HG02610 (cell line): ENCODE results near the gene TENM4.
"Not testable (repeated sequence)": the region's sequence is repeated elsewhere in the genome, so short reads cannot be mapped to it uniquely, and the experiment has no call there.

ENCODE experiments used
- ATAC-seq: cut with Tn5 transposase; IDR thresholded peaks from one replicate; pipeline ENCODE4 v1.9.1; 2021; ENCODE audit warnings: mild to moderate bottlenecking, moderate library complexity; ENCODE audit not compliant: unreplicated experiment

TENM4 gene

GRCh38 chr11:78884761-78885160 lies 556.1 kb downstream of the TENM4 start:
- ATAC-seq, result no peak

GRCh38 chr11:78883506-78883905 lies 557.3 kb downstream of the TENM4 start:
- no peak for ATAC-seq

GRCh38 chr11:78879094-78879980 lies 561.5 kb downstream of the TENM4 start:
- not testable (repeated sequence) for ATAC-seq

GRCh38 chr11:78878631-78879030 lies 562.2 kb downstream of the TENM4 start:
- no peak for ATAC-seq

GRCh38 chr11:78876676-78877075 lies 564.2 kb downstream of the TENM4 start:
- ATAC-seq, result no peak

GRCh38 chr11:78870655-78871054 lies 570.2 kb downstream of the TENM4 start:
- no peak for ATAC-seq

GRCh38 chr11:78869293-78869692 lies 571.5 kb downstream of the TENM4 start:
- ATAC-seq, result no peak

GRCh38 chr11:78868563-78868962 lies 572.3 kb downstream of the TENM4 start:
- no peak for ATAC-seq

- ATAC-seq, result no peak
Measured at GRCh38 chr11:78860720-78861422, 580.0 kb downstream of the TENM4 start.

GRCh38 chr11:78857688-78858087 lies 583.1 kb downstream of the TENM4 start:
- ATAC-seq, result no peak

GRCh38 chr11:78856211-78856610 lies 584.6 kb downstream of the TENM4 start:
- no peak for ATAC-seq

- ATAC-seq, result no peak
Measured at GRCh38 chr11:78855116-78855515, 585.7 kb downstream of the TENM4 start.

GRCh38 chr11:78853521-78853920 lies 587.3 kb downstream of the TENM4 start:
- ATAC-seq, result no peak

GRCh38 chr11:78851878-78852586 lies 588.8 kb downstream of the TENM4 start:
- ATAC-seq, result no peak

GRCh38 chr11:78850078-78850477 lies 590.8 kb downstream of the TENM4 start:
- ATAC-seq, result no peak

GRCh38 chr11:78846269-78846668 lies 594.6 kb downstream of the TENM4 start:
- no peak for ATAC-seq

- ATAC-seq, result no peak
Measured at GRCh38 chr11:78845496-78845895, 595.3 kb downstream of the TENM4 start.

- ATAC-seq, result no peak
Measured at GRCh38 chr11:78841456-78842060, 599.3 kb downstream of the TENM4 start.

GRCh38 chr11:78840623-78841022 lies 600.2 kb downstream of the TENM4 start:
- no peak for ATAC-seq

- no peak for ATAC-seq
Measured at GRCh38 chr11:78840200-78840599, 600.6 kb downstream of the TENM4 start.

GRCh38 chr11:78838417-78838816 lies 602.4 kb downstream of the TENM4 start:
- ATAC-seq, result no peak
